LHCN-M2 (cell line): Measurements from ENCODE around the gene RPL4. TPM values are rescaled to one million over a fixed set of nuclear protein-coding genes. Genes with fewer than 3 reads are reported as not detected.

ENCODE experiments used
- DNase-seq: peaks from one replicate; pipeline ENCODE4 v3.0.0-alpha.2; 2012; ENCODE audit warnings: low read depth
- total RNA-seq: library from RNA; depleted of rRNA; stranded (reverse); fragments of >200 nt; gene quantifications from 2 replicates; pipeline ENCODE4 v1.2.3, GENCODE V29; 2014; rRNA removed

Gene RPL4
- total RNA-seq, 1 experiment from 2014 or later: 4,112 TPM

DNA sequence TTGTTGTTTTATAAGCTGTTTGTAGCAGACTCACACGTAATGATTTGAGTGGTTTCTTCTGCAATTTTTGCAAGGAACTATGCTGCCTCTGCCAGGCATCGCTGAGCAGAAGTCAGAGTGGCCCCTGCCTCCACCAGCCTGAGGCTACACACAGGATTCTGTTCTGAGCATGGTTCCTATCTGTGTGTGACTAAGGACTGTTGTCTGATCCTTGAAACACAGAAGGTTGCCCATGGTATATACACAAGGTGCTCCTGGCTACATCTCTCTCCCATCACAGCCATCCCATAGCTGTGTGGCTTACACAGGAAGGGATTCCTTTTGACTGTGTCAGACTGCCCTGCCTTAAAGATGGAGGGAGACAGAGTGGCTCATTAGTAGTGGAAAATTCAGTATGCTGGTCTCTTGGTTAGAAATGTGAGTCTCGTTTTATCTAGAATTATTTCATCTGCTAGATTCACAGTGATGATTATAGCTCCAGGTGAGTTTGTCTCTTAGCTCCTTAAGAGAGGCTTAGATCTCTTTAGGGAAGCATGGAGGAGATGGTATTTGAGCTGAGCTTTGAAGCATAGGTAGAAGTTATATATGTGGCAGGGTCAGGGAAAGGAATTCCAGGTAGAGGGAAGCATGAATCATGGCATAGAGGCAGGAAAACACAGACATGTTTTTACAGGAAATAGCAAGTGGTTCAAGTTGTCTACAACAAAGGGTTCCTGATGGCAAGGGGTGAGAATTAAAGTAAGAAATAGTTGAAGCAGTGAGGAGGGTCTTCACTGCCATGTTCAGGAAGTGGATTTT lies 44.6 kb downstream of the RPL4 start:
- peak; percentile 9 for DNase-seq

- DNase-seq: no peak
Observed at GRCh38 chr15:66456211-66456610, 48.4 kb downstream of the RPL4 start.

- peak; percentile 29 for DNase-seq
Observed at GRCh38 chr15:66454143-66454542, 50.5 kb downstream of the RPL4 start.

DNA sequence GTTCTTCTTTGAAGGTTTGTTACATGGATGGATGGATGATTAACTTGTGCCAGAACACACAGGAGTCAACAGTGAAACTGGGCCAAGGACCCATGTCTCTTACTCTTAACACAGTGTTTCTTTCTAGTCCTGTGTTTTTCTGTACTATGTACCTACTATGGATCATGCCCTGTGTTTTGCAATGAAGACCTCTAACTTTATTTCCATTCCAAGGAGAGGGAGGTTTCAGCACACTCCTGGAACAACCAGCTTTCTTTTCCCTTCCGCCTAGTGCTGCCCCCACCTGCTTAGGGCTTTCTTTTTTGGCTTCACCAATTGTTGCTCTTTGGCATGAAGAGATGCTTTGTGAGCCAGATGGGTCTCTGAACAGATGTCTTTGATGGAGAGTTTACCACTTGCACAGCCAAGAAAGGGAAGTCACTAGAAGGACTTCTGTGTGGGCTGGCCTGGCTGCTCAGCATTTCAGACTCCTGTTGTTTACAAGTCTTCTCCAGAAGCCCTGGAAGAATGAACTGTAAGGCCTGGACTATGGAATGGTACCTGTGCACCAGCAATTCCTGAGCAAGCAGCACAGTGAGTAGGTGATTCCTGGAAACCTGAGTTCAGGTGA lies 51.6 kb downstream of the RPL4 start:
- no peak for DNase-seq

GRCh38 chr15:66452420-66452819 lies 52.2 kb downstream of the RPL4 start:
- no peak for DNase-seq

Other genes with a start within 250 kb of the RPL4 start
- 26.9 and 34.8 TPM in 2 replicates for gene DIS3L, start 211.3 kb downstream of the RPL4 start, total RNA-seq
- gene TIPIN, start 148.2 kb downstream of the RPL4 start, total RNA-seq: 19.6 and 23.2 TPM in 2 replicates
- gene MAP2K1, start 117.9 kb downstream of the RPL4 start, total RNA-seq: 60.5 and 68.4 TPM in 2 replicates
- 14.5 and 17.6 TPM in 2 replicates for gene SNAPC5, start 7.1 kb downstream of the RPL4 start, total RNA-seq
- gene ZWILCH, start 471 bp upstream of the RPL4 start, total RNA-seq: 44.9 and 51.1 TPM in 2 replicates
- 0.11 TPM in 1 of 2 replicates, not detected in the other for gene LCTL, start 61.1 kb upstream of the RPL4 start, total RNA-seq
- gene SMAD6, start 197.4 kb upstream of the RPL4 start, total RNA-seq: 2.4 and 3.3 TPM in 2 replicates